ENCODE measurements around the gene TMEM185B. TPM values are rescaled to one million over a fixed set of nuclear protein-coding genes. Genes with fewer than 3 reads are reported as not detected.

The TMEM185B gene
- total and polyA plus RNA-seq, 10 of the 15 experiments (the other 5 are each of a cell fraction or from before 2014, with no cell fraction given): 2.4 to 20.9 (median 14.5) TPM

DNA sequence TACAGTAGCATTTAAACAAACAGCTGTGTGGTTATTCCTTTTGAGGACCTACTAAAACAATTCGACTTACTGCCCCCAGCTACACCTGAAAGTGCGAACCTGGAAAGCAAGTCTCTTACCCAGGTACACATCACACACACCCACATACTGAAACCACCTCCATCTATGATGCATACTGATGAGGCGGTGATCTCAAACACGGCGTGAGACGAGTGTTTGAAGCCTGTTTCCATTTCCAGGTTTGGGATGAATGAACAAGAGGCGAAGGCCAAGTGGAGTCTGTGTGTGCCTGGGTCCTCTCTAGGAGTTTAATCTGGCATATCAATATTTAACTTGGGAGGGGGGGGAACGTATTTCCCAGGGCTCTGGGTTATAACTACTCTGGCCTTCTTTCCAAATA, 1.6 kb downstream of the TMEM185B start:
- BruUV-seq (replicated peaks): no TSS peak
- no peaks in the 10 kb centered on the region; a peak in 1 of 4 replicates for H3K36me3 ChIP-seq (ENCODE audit: control insufficient read depth in 2 of 2, insufficient read depth in 2 of 2, low read length in 1 of 2)
- in situ Hi-C loops (cut with MboI): loop anchor here (25.0 kb wide), 1 partner anchor 466 kb away; no protein-coding TSS in a partner anchor
- CTCF ChIA-PET: interaction anchor here (2.7 to 3.5 kb wide), 2 partner anchors 45 to 91 kb away, joined by 13 read pairs; no protein-coding TSS in a partner anchor
- DNase-seq (ENCODE audit: low read depth, low spot score) (no peak), ATAC-seq (no peak), FAIRE-seq (no peak)
- SMC1A ChIA-PET (ENCODE audit: uncharacterized antibody, unreplicated experiment): interaction anchor here (0.9 to 1.9 kb wide), 3 partner anchors 10 to 791 kb away, joined by 3 to 9 read pairs (median 3); no protein-coding TSS in a partner anchor
- intact Hi-C loops (cut with micrococcal nuclease; ENCODE audit: unreplicated experiment): loop anchor here (2.0 kb wide), 1 partner anchor 89 kb away; no protein-coding TSS in a partner anchor
- no peak overlapping the region for H2AFZ ChIP-seq (ENCODE audit: control insufficient read depth, low read depth, low read length)
- WGBS (ENCODE audit: insufficient coverage, insufficient replicate concordance, low lambda C conversion rate, missing lambda C conversion rate): 95% methylated on average over 8 of the region's 8 CpGs
- no peaks in the 10 kb centered on the region for H3K27me3 ChIP-seq (replicated peaks in 1 of 2; ENCODE audit: control insufficient read depth in 2 of 2, insufficient read depth in 2 of 2, low read length in 1 of 2)
- H3K79me2 ChIP-seq (ENCODE audit: control insufficient read depth, insufficient read depth, low read length): peaks cover 18% of the 10 kb centered on the region
- H3K4me1 ChIP-seq (ENCODE audit: control insufficient read depth, insufficient read depth, low read length): peaks cover 22% of the 10 kb centered on the region
- TF ChIP-seq MEF2A (IDR thresholded peaks at IDR 0.05; ENCODE audit: insufficient read depth, low read depth, low read length): no peak
- TF ChIP-seq BACH1 (IDR thresholded peaks at IDR 0.05; ENCODE audit: borderline replicate concordance): no peak
- no peak for TF ChIP-seq CBX5 (IDR thresholded peaks at IDR 0.05; ENCODE audit: low read depth)
- no peak for TF ChIP-seq MEF2B (IDR thresholded peaks at IDR 0.05; ENCODE audit: partially characterized antibody, poor library complexity, severe bottlenecking)
- no peak for TF ChIP-seq NBN (IDR thresholded peaks at IDR 0.05)
- TF ChIP-seq SMAD1 (IDR thresholded peaks at IDR 0.05; ENCODE audit: low read depth, partially characterized antibody): no peak
- no peak for TF ChIP-seq ZBED1 (IDR thresholded peaks at IDR 0.05; ENCODE audit: borderline replicate concordance)
- TF ChIP-seq, protein P1, sequence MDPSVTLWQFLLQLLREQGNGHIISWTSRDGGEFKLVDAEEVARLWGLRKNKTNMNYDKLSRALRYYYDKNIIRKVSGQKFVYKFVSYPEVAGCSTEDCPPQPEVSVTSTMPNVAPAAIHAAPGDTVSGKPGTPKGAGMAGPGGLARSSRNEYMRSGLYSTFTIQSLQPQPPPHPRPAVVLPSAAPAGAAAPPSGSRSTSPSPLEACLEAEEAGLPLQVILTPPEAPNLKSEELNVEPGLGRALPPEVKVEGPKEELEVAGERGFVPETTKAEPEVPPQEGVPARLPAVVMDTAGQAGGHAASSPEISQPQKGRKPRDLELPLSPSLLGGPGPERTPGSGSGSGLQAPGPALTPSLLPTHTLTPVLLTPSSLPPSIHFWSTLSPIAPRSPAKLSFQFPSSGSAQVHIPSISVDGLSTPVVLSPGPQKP (IDR thresholded peaks at IDR 0.05; ENCODE audit: low read depth, low read length): no peak
- no peak for TF ChIP-seq NFYB (IDR thresholded peaks at IDR 0.05; ENCODE audit: insufficient read depth, low read depth, low read length)
- TF ChIP-seq, protein P2, sequence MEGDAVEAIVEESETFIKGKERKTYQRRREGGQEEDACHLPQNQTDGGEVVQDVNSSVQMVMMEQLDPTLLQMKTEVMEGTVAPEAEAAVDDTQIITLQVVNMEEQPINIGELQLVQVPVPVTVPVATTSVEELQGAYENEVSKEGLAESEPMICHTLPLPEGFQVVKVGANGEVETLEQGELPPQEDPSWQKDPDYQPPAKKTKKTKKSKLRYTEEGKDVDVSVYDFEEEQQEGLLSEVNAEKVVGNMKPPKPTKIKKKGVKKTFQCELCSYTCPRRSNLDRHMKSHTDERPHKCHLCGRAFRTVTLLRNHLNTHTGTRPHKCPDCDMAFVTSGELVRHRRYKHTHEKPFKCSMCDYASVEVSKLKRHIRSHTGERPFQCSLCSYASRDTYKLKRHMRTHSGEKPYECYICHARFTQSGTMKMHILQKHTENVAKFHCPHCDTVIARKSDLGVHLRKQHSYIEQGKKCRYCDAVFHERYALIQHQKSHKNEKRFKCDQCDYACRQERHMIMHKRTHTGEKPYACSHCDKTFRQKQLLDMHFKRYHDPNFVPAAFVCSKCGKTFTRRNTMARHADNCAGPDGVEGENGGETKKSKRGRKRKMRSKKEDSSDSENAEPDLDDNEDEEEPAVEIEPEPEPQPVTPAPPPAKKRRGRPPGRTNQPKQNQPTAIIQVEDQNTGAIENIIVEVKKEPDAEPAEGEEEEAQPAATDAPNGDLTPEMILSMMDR (IDR thresholded peaks at IDR 0.05 in 2 of 3, conservative IDR thresholded peaks at IDR 0.05 in 1 of 3; ENCODE audit: control insufficient read depth in 2 of 3, extremely low read depth in 1 of 3, insufficient read depth in 1 of 3, low read depth in 3 of 3, low read length in 3 of 3): no peak
- TF ChIP-seq CBX3 (IDR thresholded peaks at IDR 0.05; ENCODE audit: borderline replicate concordance, low read depth): no peak
- TF ChIP-seq RAD21 (IDR thresholded peaks at IDR 0.05; ENCODE audit: insufficient read depth, low read depth, low read length): no peak
- TF ChIP-seq TBL1XR1 (IDR thresholded peaks at IDR 0.05; ENCODE audit: low read depth, low read length): no peak
- no peak for TF ChIP-seq POLR2AphosphoS2 (IDR thresholded peaks at IDR 0.05; ENCODE audit: low read depth, low read length)
- TF ChIP-seq NR2C2 (IDR thresholded peaks at IDR 0.05; ENCODE audit: borderline replicate concordance, control insufficient read depth, insufficient read length, low read depth): no peak
- TF ChIP-seq, protein P3, sequence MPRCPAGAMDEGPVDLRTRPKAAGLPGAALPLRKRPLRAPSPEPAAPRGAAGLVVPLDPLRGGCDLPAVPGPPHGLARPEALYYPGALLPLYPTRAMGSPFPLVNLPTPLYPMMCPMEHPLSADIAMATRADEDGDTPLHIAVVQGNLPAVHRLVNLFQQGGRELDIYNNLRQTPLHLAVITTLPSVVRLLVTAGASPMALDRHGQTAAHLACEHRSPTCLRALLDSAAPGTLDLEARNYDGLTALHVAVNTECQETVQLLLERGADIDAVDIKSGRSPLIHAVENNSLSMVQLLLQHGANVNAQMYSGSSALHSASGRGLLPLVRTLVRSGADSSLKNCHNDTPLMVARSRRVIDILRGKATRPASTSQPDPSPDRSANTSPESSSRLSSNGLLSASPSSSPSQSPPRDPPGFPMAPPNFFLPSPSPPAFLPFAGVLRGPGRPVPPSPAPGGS (IDR thresholded peaks at IDR 0.05; ENCODE audit: borderline replicate concordance, insufficient read depth, low read depth, low read length, poor library complexity, severe bottlenecking): no peak
- H3K4me3 ChIP-seq: peak overlapping the region; percentile 81
- POLR2A ChIA-PET: interaction anchor here (1.9 kb wide), 1 partner anchor 10 kb away, joined by 17 read pairs; no protein-coding TSS in a partner anchor
- H4K20me1 ChIP-seq (ENCODE audit: control insufficient read depth, insufficient read depth): no peaks in the 10 kb centered on the region
- no peak overlapping the region for H3K27ac ChIP-seq (ENCODE audit: control insufficient read depth, insufficient read depth)
- H3K9ac ChIP-seq (ENCODE audit: control insufficient read depth, insufficient read depth, low read length): no peak overlapping the region
- H3K4me2 ChIP-seq (ENCODE audit: control insufficient read depth, insufficient read depth): peak overlapping the region; percentile 61
- H3K9me3 ChIP-seq (replicated peaks; ENCODE audit: control insufficient read depth, insufficient read depth, low read length): no peaks in the 10 kb centered on the region
- RAD21 ChIA-PET (ENCODE audit: unreplicated experiment): interaction anchor here (1.1 to 1.9 kb wide), 2 partner anchors 31 to 92 kb away, joined by 3 to 9 read pairs; partner anchors contain the start of gene RALB

Data from GM12878 (cell line).